HG02571 (cell line): ENCODE data around the gene COL4A1.

ENCODE experiments used
- ATAC-seq: cut with Tn5 transposase; IDR thresholded peaks from one replicate; pipeline ENCODE4 v1.9.1; 2021; ENCODE audit warnings: mild to moderate bottlenecking, moderate library complexity; ENCODE audit not compliant: unreplicated experiment

COL4A1 gene

GRCh38 chr13:110244071-110244830 lies 62.7 kb downstream of the COL4A1 start:
- no peak for ATAC-seq

- ATAC-seq = no peak
Measured at GRCh38 chr13:110242615-110243014, 64.3 kb downstream of the COL4A1 start.

- ATAC-seq = no peak
Measured at GRCh38 chr13:110240943-110241342, 66.0 kb downstream of the COL4A1 start.

GRCh38 chr13:110240352-110240751 lies 66.6 kb downstream of the COL4A1 start:
- ATAC-seq = no peak

GRCh38 chr13:110239280-110240125 lies 67.5 kb downstream of the COL4A1 start:
- no peak for ATAC-seq

- no peak for ATAC-seq
Measured at GRCh38 chr13:110238818-110239195, 68.2 kb downstream of the COL4A1 start.

GRCh38 chr13:110237875-110238817 lies 68.8 kb downstream of the COL4A1 start:
- ATAC-seq = no peak

- no peak for ATAC-seq
Measured at GRCh38 chr13:110236831-110237261, 70.1 kb downstream of the COL4A1 start.

GRCh38 chr13:110236431-110236830 lies 70.5 kb downstream of the COL4A1 start:
- no peak for ATAC-seq

- ATAC-seq = no peak
Measured at GRCh38 chr13:110234532-110234931, 72.4 kb downstream of the COL4A1 start.

- no peak for ATAC-seq
Measured at GRCh38 chr13:110233951-110234280, 73.0 kb downstream of the COL4A1 start.

GRCh38 chr13:110233181-110233950 lies 73.6 kb downstream of the COL4A1 start:
- ATAC-seq = no peak

GRCh38 chr13:110232756-110233155 lies 74.2 kb downstream of the COL4A1 start:
- ATAC-seq = no peak

GRCh38 chr13:110232142-110232541 lies 74.8 kb downstream of the COL4A1 start:
- no peak for ATAC-seq

GRCh38 chr13:110231348-110232047 lies 75.5 kb downstream of the COL4A1 start:
- ATAC-seq = no peak

- no peak for ATAC-seq
Measured at GRCh38 chr13:110230661-110231347, 76.2 kb downstream of the COL4A1 start.

GRCh38 chr13:110229905-110230563 lies 76.9 kb downstream of the COL4A1 start:
- ATAC-seq = no peak
